Measurements from ENCODE around the gene VSIG2.

The VSIG2 gene

DNA sequence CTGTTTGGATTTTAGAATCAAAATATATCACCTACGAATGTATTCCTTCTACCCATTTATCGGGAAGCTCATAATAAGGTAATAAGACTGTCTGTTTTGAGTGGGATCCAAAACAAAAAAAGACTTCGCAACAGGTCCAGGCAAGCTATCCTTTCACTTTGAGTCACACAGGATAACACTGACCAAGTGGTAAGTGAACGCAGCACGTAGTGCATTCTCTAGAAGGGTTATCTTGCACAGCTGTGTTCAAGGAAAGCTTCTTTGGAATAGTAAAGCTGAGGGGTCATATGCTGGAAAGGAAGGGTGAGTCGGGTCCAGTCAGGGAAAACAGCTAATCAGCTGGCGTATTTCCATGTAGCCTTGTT, 34.7 kb downstream of the VSIG2 start:
- no peak for DNase-seq

DNA sequence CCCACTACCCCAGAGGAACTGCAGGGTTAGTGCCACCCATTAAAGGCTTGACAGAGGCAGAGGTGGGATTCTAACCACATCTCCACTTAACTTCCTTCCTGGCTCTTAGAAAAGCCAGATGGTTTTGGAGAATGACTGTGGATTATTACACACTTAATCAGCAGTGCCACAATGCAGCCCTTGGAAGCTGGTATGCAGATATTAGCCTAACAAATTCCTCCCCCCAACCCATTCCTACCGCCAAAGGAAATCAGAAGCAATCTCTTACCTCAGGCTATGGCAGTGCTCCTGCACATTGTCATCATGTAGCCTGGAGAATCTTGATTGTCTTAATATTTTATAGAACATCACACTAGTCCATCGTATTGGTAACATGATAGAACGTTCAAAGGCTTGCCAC, 35.5 kb downstream of the VSIG2 start:
- no peak for DNase-seq

DNA sequence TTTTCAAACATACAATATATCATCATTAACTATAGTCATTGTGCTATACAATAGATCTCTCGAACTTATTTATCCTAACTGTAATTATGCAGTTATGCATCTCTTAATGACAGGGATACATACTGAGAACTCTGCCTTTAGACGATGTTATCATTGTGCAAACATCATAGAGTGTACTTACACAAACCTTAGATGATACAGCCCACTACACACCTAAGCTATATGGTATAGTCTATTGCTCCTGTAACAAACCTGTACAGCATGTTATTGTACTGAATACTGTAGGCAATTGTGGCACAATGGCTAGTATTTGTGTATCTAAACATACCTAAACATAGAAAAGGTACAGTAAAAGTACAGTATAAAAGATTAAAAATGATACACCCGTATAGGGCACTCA, 39.7 kb downstream of the VSIG2 start:
- no peak for DNase-seq

DNA sequence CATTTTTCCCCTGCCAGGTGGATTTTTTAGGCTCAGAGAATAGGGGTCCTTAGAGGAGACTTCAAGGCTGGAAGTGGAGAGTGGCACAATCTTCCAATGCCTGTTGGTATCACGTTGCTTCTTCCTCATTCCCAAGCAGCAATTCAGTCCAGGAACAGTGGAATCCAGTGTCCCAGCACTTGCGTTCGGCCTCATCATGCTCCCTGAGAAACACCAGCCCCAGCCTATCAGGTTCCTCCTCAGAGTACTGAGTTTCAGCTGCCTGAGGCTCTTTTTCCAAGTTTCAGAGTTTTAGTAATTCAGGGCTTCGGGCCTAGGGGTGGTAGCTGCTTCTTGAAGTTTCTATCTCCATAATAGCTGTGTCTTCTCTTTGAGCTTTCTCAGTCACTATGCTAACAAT, 44.2 kb downstream of the VSIG2 start:
- DNase-seq, result no peak

DNA sequence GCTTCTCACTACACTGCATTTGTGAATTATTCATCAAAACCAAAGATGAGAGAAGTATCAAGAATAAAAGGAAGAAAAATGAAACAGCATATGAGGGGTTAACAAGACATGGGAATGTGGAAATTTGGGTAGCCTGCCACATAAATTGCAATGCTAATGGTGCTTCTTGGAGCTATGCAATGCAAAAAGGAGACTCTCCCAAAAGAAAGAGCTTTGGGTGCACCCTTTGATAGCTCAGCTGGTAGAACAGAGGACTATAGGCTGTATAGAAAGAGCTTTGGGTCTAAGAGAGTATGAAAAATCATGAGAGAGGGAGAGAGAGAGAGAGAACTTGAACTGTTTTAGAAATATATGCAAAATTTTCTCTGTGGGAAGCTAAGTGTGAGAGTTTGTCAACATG, 52.0 kb downstream of the VSIG2 start:
- DNase-seq, result no peak

DNA sequence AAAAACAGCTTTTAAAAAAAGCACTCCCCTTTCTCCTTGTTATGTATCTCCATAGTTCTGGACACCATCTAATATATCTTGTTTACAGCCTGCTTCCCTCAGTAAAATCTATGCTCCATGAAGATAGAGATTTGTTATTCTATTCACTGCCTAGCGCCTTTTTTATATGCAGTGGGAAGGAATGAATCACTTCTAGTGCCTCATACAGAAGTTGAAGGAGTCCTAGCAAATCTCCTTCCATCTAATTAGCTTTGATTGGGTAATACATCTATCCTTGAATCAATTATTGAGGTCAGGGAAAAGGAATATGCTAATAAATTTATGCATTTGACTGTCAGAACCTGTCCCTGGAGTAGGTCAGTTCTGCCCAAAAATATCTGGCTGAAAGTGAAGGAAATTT, 52.5 kb downstream of the VSIG2 start:
- no peak for DNase-seq

Data from stimulated activated CD4-positive, alpha-beta T cell treated with anti-CD3 and anti-CD28 coated beads, Interleukin-4, amount 100 ng/mL, for 1 hour (primary cell).